ENCODE results near the gene CCN2.
"Not testable (repeated sequence)": the region's sequence is repeated elsewhere in the genome, so short reads cannot be mapped to it uniquely, and the experiment has no call there.

The CCN2 gene

DNA sequence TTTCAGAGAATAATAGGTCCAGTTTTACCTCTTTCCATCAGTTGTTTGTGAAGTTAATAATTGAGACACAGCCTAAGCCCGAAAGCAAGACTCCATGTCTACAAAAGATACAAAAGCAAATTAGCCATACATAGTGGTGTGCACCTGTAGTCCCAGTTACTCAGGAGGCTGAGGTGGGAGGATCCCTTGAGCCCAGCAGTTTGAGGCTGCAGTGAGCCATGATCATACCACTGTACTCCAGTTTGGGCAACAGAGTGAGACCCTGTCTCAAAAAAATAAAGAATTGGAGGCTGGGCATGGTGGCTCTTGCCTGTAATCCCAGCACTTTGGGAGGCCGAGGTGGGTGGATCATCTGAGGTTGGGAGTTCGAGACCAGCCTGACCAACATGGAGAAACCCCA is 42.4 kb downstream of the CCN2 start:
- not testable (repeated sequence) for DNase-seq

DNA sequence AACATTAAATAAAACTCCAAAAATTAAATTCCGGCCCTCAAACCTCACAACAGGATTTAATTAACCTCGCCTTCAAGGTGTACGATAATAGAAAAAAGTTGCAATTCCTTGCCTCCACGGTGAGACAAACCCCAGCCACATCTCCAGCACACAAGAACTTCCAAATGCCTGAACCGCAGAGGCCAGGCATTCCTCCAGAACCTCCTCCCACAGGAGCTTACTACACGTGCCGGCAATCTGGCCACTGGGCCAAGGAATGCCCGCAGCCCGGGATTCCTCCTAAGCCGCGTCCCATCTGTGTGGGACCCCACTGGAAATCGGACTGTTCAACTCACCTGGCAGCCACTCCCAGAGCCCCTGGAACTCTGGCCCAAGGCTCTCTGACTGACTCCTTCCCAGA is 47.4 kb downstream of the CCN2 start:
- not testable (repeated sequence) for DNase-seq

DNA sequence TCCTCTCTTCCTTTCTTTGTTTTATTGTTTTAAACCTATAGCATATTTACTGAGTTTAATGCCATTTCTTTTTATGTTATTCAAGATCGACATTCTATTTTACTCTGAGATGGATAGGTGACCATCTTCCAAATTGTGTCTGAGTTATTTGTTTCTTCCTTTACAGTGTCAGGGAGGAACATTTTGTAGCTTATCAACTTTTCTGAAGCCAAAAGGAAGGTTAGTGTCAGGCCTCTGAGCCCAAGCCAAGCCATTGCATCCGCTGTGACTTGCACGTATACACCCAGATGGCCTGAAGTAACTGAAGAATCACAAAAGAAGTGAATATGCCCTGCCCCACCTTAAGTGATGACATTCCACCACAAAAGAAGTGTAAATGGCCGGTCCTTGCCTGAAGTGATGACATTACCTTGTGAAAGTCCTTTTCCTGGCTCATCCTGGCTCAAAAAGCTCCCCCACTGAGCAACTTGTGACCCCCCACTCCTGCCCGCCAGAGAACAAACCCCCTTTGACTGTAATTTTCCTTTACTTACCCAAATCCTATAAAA is 49.8 kb downstream of the CCN2 start:
- not testable (repeated sequence) for DNase-seq

DNA sequence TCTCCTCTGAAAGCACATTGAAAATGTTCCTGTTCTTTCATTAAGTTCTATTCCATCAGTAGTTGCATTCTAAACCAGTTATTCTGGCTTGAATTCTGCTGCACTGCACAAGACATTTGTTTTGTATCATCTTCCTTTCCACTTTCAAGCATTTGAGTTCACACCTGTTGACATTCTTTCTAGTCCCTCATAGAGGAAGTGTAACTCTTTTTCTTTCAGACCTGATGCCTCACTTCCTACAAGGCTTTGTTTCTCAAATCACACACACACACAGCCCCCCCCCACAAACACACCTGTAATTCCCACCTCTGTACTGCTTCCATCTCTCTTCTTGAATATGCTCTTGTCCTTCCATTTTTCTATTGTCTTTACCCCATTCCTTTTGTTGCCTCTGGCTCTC is 50.9 kb downstream of the CCN2 start:
- DNase-seq: no peak

DNA sequence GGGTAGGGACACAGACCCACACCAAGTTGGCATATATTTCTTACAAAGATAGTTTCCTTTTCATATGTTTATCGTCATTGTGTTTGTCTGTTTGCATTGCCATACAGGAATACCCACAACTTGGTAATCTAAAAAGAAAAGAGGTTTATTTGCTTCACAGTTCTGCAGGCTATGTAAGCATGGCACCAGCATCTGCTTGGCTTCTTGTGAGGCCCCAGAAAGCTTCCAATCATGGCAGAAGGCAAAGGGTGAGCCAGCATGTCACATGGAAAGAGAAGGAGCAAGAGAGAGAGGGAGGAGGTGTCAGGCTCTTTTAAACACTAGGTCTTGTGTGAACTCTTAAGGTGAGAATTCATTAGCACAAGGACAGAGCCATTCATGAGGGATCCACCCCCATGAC is 52.5 kb downstream of the CCN2 start:
- DNase-seq: no peak
